HL-60 (cell line): ENCODE measurements around the gene TAS2R43.

ENCODE experiments used
- GABPA ChIP-seq: IDR thresholded peaks from 2 replicates; pipeline ENCODE4 v1.6.1; 2012; ENCODE audit warnings: low read depth
- POLR2AphosphoS5 ChIP-seq: IDR thresholded peaks from 2 replicates; pipeline ENCODE4 v1.6.1; 2012; ENCODE audit warnings: low read depth
- TF ChIP-seq, protein P1 (sequence below): IDR thresholded peaks from one replicate; pipeline ENCODE4 v1.5.1; 2011; ENCODE audit warnings: low read length, control low read depth, inconsistent platforms; ENCODE audit not compliant: insufficient read depth

DNA sequence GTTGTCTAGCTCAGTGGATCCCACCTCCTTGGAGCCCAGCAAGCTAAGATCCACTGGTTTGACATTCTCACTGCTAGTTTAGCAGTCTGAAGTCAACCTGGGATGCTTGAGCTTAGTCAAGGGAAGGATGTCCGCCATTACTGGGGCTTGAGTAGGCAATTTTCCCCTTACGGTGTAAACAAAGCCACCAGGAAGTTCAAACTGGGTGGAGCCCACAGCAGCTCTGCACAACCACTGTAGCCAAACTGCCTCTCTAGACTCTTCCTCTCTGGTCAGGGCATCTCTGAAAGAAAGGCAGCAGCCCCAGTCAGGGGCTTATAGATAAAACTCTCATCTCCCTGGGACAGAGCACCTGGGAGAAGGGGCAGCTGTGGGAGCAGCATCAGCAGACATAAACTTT, 16.7 kb upstream of the TAS2R43 start:
- TF ChIP-seq, protein P1, sequence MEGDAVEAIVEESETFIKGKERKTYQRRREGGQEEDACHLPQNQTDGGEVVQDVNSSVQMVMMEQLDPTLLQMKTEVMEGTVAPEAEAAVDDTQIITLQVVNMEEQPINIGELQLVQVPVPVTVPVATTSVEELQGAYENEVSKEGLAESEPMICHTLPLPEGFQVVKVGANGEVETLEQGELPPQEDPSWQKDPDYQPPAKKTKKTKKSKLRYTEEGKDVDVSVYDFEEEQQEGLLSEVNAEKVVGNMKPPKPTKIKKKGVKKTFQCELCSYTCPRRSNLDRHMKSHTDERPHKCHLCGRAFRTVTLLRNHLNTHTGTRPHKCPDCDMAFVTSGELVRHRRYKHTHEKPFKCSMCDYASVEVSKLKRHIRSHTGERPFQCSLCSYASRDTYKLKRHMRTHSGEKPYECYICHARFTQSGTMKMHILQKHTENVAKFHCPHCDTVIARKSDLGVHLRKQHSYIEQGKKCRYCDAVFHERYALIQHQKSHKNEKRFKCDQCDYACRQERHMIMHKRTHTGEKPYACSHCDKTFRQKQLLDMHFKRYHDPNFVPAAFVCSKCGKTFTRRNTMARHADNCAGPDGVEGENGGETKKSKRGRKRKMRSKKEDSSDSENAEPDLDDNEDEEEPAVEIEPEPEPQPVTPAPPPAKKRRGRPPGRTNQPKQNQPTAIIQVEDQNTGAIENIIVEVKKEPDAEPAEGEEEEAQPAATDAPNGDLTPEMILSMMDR: no peak
- TF ChIP-seq POLR2AphosphoS5 (no peak), GABPA (no peak)
